Measurements from ENCODE around the gene LIAS. TPM values are rescaled to one million over a fixed set of nuclear protein-coding genes. Genes with fewer than 3 reads are reported as not detected.

LIAS gene
- total and polyA plus RNA-seq, 10 of the 15 experiments (the other 5 are each of a cell fraction or from before 2014, with no cell fraction given) = 17.9 to 32.3 (median 26.4) TPM

GRCh38 chr4:39526765-39527295 lies 68.0 kb downstream of the LIAS start (continued):
- TF ChIP-seq PBX3 (IDR thresholded peaks at IDR 0.05; ENCODE audit: insufficient replicate concordance, low read depth, low read length) (no peak), ATF7 (IDR thresholded peaks at IDR 0.05; ENCODE audit: low read depth) (no peak), POLR2A (IDR thresholded peaks at IDR 0.05; ENCODE audit: low read depth, low read length) (no peak), PKNOX1 (IDR thresholded peaks at IDR 0.05) (no peak), EP300 (IDR thresholded peaks at IDR 0.05; ENCODE audit: borderline replicate concordance in 1 of 2, control insufficient read depth in 1 of 2, low read depth in 2 of 2, low read length in 2 of 2) (no peak), RFX5 (IDR thresholded peaks at IDR 0.05; ENCODE audit: low read depth, low read length) (no peak), RBBP5 (conservative IDR thresholded peaks at IDR 0.05) (no peak), BMI1 (IDR thresholded peaks at IDR 0.05; ENCODE audit: borderline replicate concordance) (no peak), RAD51 (IDR thresholded peaks at IDR 0.05) (no peak), TCF12 (IDR thresholded peaks at IDR 0.05; ENCODE audit: low read depth, low read length) (no peak), MEF2A (IDR thresholded peaks at IDR 0.05; ENCODE audit: insufficient read depth, low read depth, low read length) (no peak), NFYA (IDR thresholded peaks at IDR 0.05; ENCODE audit: borderline replicate concordance, low read depth, low read length) (no peak), CREM (IDR thresholded peaks at IDR 0.05; ENCODE audit: low read depth) (no peak), SMC3 (IDR thresholded peaks at IDR 0.05; ENCODE audit: borderline replicate concordance, low read length) (no peak), SREBF2 (IDR thresholded peaks at IDR 0.05; ENCODE audit: low read length) (no peak), NR2C1 (IDR thresholded peaks at IDR 0.05) (no peak), ZNF207 (IDR thresholded peaks at IDR 0.05; ENCODE audit: borderline replicate concordance) (no peak)
- TF ChIP-seq, protein P1, sequence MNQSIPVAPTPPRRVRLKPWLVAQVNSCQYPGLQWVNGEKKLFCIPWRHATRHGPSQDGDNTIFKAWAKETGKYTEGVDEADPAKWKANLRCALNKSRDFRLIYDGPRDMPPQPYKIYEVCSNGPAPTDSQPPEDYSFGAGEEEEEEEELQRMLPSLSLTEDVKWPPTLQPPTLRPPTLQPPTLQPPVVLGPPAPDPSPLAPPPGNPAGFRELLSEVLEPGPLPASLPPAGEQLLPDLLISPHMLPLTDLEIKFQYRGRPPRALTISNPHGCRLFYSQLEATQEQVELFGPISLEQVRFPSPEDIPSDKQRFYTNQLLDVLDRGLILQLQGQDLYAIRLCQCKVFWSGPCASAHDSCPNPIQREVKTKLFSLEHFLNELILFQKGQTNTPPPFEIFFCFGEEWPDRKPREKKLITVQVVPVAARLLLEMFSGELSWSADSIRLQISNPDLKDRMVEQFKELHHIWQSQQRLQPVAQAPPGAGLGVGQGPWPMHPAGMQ (IDR thresholded peaks at IDR 0.05; ENCODE audit: borderline replicate concordance) = no peak
- TF ChIP-seq, protein P2, sequence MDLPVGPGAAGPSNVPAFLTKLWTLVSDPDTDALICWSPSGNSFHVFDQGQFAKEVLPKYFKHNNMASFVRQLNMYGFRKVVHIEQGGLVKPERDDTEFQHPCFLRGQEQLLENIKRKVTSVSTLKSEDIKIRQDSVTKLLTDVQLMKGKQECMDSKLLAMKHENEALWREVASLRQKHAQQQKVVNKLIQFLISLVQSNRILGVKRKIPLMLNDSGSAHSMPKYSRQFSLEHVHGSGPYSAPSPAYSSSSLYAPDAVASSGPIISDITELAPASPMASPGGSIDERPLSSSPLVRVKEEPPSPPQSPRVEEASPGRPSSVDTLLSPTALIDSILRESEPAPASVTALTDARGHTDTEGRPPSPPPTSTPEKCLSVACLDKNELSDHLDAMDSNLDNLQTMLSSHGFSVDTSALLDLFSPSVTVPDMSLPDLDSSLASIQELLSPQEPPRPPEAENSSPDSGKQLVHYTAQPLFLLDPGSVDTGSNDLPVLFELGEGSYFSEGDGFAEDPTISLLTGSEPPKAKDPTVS (IDR thresholded peaks at IDR 0.05; ENCODE audit: low read depth, low read length) = no peak
- TF ChIP-seq, protein P3, sequence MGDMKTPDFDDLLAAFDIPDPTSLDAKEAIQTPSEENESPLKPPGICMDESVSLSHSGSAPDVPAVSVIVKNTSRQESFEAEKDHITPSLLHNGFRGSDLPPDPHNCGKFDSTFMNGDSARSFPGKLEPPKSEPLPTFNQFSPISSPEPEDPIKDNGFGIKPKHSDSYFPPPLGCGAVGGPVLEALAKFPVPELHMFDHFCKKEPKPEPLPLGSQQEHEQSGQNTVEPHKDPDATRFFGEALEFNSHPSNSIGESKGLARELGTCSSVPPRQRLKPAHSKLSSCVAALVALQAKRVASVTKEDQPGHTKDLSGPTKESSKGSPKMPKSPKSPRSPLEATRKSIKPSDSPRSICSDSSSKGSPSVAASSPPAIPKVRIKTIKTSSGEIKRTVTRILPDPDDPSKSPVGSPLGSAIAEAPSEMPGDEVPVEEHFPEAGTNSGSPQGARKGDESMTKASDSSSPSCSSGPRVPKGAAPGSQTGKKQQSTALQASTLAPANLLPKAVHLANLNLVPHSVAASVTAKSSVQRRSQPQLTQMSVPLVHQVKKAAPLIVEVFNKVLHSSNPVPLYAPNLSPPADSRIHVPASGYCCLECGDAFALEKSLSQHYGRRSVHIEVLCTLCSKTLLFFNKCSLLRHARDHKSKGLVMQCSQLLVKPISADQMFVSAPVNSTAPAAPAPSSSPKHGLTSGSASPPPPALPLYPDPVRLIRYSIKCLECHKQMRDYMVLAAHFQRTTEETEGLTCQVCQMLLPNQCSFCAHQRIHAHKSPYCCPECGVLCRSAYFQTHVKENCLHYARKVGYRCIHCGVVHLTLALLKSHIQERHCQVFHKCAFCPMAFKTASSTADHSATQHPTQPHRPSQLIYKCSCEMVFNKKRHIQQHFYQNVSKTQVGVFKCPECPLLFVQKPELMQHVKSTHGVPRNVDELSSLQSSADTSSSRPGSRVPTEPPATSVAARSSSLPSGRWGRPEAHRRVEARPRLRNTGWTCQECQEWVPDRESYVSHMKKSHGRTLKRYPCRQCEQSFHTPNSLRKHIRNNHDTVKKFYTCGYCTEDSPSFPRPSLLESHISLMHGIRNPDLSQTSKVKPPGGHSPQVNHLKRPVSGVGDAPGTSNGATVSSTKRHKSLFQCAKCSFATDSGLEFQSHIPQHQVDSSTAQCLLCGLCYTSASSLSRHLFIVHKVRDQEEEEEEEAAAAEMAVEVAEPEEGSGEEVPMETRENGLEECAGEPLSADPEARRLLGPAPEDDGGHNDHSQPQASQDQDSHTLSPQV (IDR thresholded peaks at IDR 0.05) = no peak
- TF ChIP-seq, protein P4, sequence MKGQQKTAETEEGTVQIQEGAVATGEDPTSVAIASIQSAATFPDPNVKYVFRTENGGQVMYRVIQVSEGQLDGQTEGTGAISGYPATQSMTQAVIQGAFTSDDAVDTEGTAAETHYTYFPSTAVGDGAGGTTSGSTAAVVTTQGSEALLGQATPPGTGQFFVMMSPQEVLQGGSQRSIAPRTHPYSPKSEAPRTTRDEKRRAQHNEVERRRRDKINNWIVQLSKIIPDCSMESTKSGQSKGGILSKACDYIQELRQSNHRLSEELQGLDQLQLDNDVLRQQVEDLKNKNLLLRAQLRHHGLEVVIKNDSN (IDR thresholded peaks at IDR 0.05; ENCODE audit: borderline replicate concordance, extremely low read length, insufficient read depth, low read depth, low read length) = no peak

Measured in GM12878 (cell line).